ENCODE results near the gene KLHL3. TPM values are rescaled to one million over a fixed set of nuclear protein-coding genes. Genes with fewer than 3 reads are reported as not detected.

KLHL3 gene
- polyA plus RNA-seq, 1 experiment: 2.2 TPM

GRCh38 chr5:137610598-137610997 is 125.3 kb downstream of the KLHL3 start:
- Histone ChIP-seq H3K4me3 (ENCODE audit: low read depth, low read length) (no peak overlapping the region), H3K9me3 (ENCODE audit: control insufficient read depth, insufficient read depth, low read length) (no peaks in the 10 kb centered on the region), H3K27me3 (ENCODE audit: control insufficient read depth, insufficient read depth, low read length) (peaks cover 14% of the 10 kb centered on the region), H3K27ac (ENCODE audit: low read depth, low read length) (no peak overlapping the region)
- DNase-seq (ENCODE audit: low read depth, low spot score): no peak
- TF ChIP-seq CTCF (IDR thresholded peaks at IDR 0.05; ENCODE audit: low read depth, low read length): no peak
- ChIA-PET POLR2A (no interaction called here), CTCF (no interaction called here)

- ChIA-PET POLR2A (no interaction called here), CTCF (no interaction called here)
- no peak overlapping the region for H3K27ac ChIP-seq (ENCODE audit: low read depth, low read length)
- H3K27me3 ChIP-seq (ENCODE audit: control insufficient read depth, insufficient read depth, low read length): peaks cover 15% of the 10 kb centered on the region
- H3K9me3 ChIP-seq (ENCODE audit: control insufficient read depth, insufficient read depth, low read length): no peaks in the 10 kb centered on the region
- H3K4me3 ChIP-seq (ENCODE audit: low read depth, low read length): no peak overlapping the region
- TF ChIP-seq CTCF (IDR thresholded peaks at IDR 0.05; ENCODE audit: low read depth, low read length): no peak
- DNase-seq (ENCODE audit: low read depth, low spot score): no peak
These were observed 126.8 kb downstream of the KLHL3 start for GRCh38 chr5:137609127-137609526.

GRCh38 chr5:137607771-137608170 is 128.1 kb downstream of the KLHL3 start:
- H3K4me3 ChIP-seq (ENCODE audit: low read depth, low read length): no peak overlapping the region
- peaks cover 15% of the 10 kb centered on the region for H3K27me3 ChIP-seq (ENCODE audit: control insufficient read depth, insufficient read depth, low read length)
- POLR2A ChIA-PET: no interaction called here
- CTCF ChIA-PET: interaction anchor here (0.6 to 0.7 kb wide), 2 partner anchors 135 to 144 kb away, joined by 3 to 4 read pairs; no protein-coding TSS in a partner anchor
- no peaks in the 10 kb centered on the region for H3K9me3 ChIP-seq (ENCODE audit: control insufficient read depth, insufficient read depth, low read length)
- no peak for TF ChIP-seq CTCF (IDR thresholded peaks at IDR 0.05; ENCODE audit: low read depth, low read length)
- DNase-seq (ENCODE audit: low read depth, low spot score): no peak
- H3K27ac ChIP-seq (ENCODE audit: low read depth, low read length): no peak overlapping the region

- no peak for DNase-seq (ENCODE audit: low read depth, low spot score)
- POLR2A ChIA-PET: no interaction called here
- CTCF ChIA-PET: interaction anchor here (1.7 kb wide), 1 partner anchor 286 kb away, joined by 5 read pairs; no protein-coding TSS in a partner anchor
- Histone ChIP-seq H3K9me3 (ENCODE audit: control insufficient read depth, insufficient read depth, low read length) (no peaks in the 10 kb centered on the region), H3K4me3 (ENCODE audit: low read depth, low read length) (no peak overlapping the region), H3K27me3 (ENCODE audit: control insufficient read depth, insufficient read depth, low read length) (peaks cover 15% of the 10 kb centered on the region), H3K27ac (ENCODE audit: low read depth, low read length) (no peak overlapping the region)
- TF ChIP-seq CTCF (IDR thresholded peaks at IDR 0.05; ENCODE audit: low read depth, low read length): no peak
These were observed 129.5 kb downstream of the KLHL3 start for GRCh38 chr5:137606401-137606800.

- no peak for DNase-seq (ENCODE audit: low read depth, low spot score)
- H3K4me3 ChIP-seq (ENCODE audit: low read depth, low read length): no peak overlapping the region
- H3K27me3 ChIP-seq (ENCODE audit: control insufficient read depth, insufficient read depth, low read length): peaks cover 15% of the 10 kb centered on the region
- CTCF ChIA-PET: interaction anchor here (0.7 to 1.7 kb wide), 3 partner anchors 226 to 285 kb away, joined by 3 to 6 read pairs (median 5); no protein-coding TSS in a partner anchor
- TF ChIP-seq CTCF (IDR thresholded peaks at IDR 0.05; ENCODE audit: low read depth, low read length): no peak
- H3K9me3 ChIP-seq (ENCODE audit: control insufficient read depth, insufficient read depth, low read length): no peaks in the 10 kb centered on the region
- POLR2A ChIA-PET: no interaction called here
- H3K27ac ChIP-seq (ENCODE audit: low read depth, low read length): no peak overlapping the region
These were observed 130.5 kb downstream of the KLHL3 start for GRCh38 chr5:137605411-137605810.
